ENCODE results near the gene EIF4E2. TPM values are rescaled to one million over a fixed set of nuclear protein-coding genes. Genes with fewer than 3 reads are reported as not detected.

The EIF4E2 gene
- total RNA-seq, 1 experiment from 2014 or later: 97.8 TPM

GRCh38 chr2:232538671-232539070, 11.8 kb upstream of the EIF4E2 start:
- DNase-seq (ENCODE audit: low spot score) (no peak), ATAC-seq (no peak)
- Mint-ChIP-seq H3K4me1 (peaks cover 25% of the 10 kb centered on the region), H3K4me3 (no peak overlapping the region), H3K27me3 (ENCODE audit: low read depth) (peaks cover 15% of the 10 kb centered on the region), H3K27ac (no peak overlapping the region), H3K36me3 (peaks cover 4% of the 10 kb centered on the region; the same call in 1 of the 2 replicates), H3K9me3 (peaks cover 11% of the 10 kb centered on the region)
- CTCF ChIA-PET: interaction anchor here (0.6 to 4.1 kb wide), 11 partner anchors 12 to 212 kb away, joined by 3 to 42 read pairs (median 3); partner anchors contain the start of genes CHRND, EIF4E2, PRSS56 and TIGD1
- TF ChIP-seq ZBTB21 (CRISPR knock-in tag; IDR thresholded peaks at IDR 0.05; ENCODE audit: borderline replicate concordance): no peak
- TF ChIP-seq ETV6 (CRISPR knock-in tag; IDR thresholded peaks at IDR 0.05): peak; percentile 80
- POLR2A ChIA-PET: interaction anchor here (0.6 to 0.8 kb wide), 2 partner anchors 12 to 80 kb away, joined by 4 read pairs; partner anchors contain the start of gene CHRND

- ChIA-PET CTCF (interaction anchor here (0.6 to 4.1 kb wide), 6 partner anchors 11 to 100 kb away, joined by 3 to 42 read pairs (median 3); partner anchors contain the start of genes EIF4E2, PRSS56 and TIGD1), POLR2A (interaction anchor here (1.0 kb wide), 1 partner anchor 11 kb away, joined by 6 read pairs; the partner anchor contains the start of genes EIF4E2 and TIGD1)
- Mint-ChIP-seq H3K4me3 (no peak within 1 kb of the TSS), H3K27ac (no peak within 1 kb of the TSS), H3K27me3 (ENCODE audit: low read depth) (peaks cover 15% of the 10 kb centered on the region), H3K4me1 (peaks cover 21% of the 10 kb centered on the region), H3K9me3 (peaks cover 11% of the 10 kb centered on the region), H3K36me3 (peaks cover 4% of the 10 kb centered on the region; the same call in 1 of the 2 replicates)
- DNase-seq (ENCODE audit: low spot score): no peak
- TF ChIP-seq CBFB (CRISPR knock-in tag; IDR thresholded peaks at IDR 0.05; ENCODE audit: low read depth) (no peak), TEAD1 (CRISPR knock-in tag; IDR thresholded peaks at IDR 0.05) (no peak), NR2C2 (CRISPR knock-in tag; IDR thresholded peaks at IDR 0.05) (no peak), ZNF121 (CRISPR knock-in tag; IDR thresholded peaks at IDR 0.05) (peak; percentile 60)
- peak; percentile 18 for ATAC-seq
Measured at GRCh38 chr2:232539298-232540231, 10.9 kb upstream of the EIF4E2 start, which contains the start of gene CHRNG. Gene CHRNG (plus strand): TSS chr2:232539692. CDS start chr2:232539748, 56 bp downstream.

GRCh38 chr2:232540441-232541041, 9.9 kb upstream of the EIF4E2 start:
- Mint-ChIP-seq H3K36me3 (peaks cover 4% of the 10 kb centered on the region; the same call in 1 of the 2 replicates), H3K4me3 (no peak overlapping the region), H3K27ac (no peak overlapping the region), H3K27me3 (ENCODE audit: low read depth) (peaks cover 15% of the 10 kb centered on the region), H3K9me3 (peaks cover 11% of the 10 kb centered on the region), H3K4me1 (peaks cover 21% of the 10 kb centered on the region)
- ChIA-PET CTCF (interaction anchor here (1.1 to 4.1 kb wide), 2 partner anchors 19 to 32 kb away, joined by 3 to 42 read pairs; partner anchors contain the start of gene PRSS56), POLR2A (interaction anchor here (0.8 kb wide), 1 partner anchor 494 kb away, joined by 4 read pairs; no protein-coding TSS in a partner anchor)
- ATAC-seq (no peak), DNase-seq (ENCODE audit: low spot score) (no peak)
- TF ChIP-seq ATF6 (CRISPR knock-in tag; IDR thresholded peaks at IDR 0.05) (no peak), JUN (CRISPR knock-in tag; IDR thresholded peaks at IDR 0.05) (no peak), ZNF121 (CRISPR knock-in tag; IDR thresholded peaks at IDR 0.05) (no peak)

GRCh38 chr2:232541195-232541960, 9.1 kb upstream of the EIF4E2 start:
- peaks cover 15% of the 10 kb centered on the region for H3K27me3 Mint-ChIP-seq (ENCODE audit: low read depth)
- H3K27ac Mint-ChIP-seq: no peak overlapping the region
- peaks cover 6% of the 10 kb centered on the region for H3K9me3 Mint-ChIP-seq
- peaks cover 4% of the 10 kb centered on the region; the same call in 1 of the 2 replicates for H3K36me3 Mint-ChIP-seq
- no peak overlapping the region for H3K4me3 Mint-ChIP-seq
- ChIA-PET POLR2A (interaction anchor here (0.8 kb wide), 1 partner anchor 493 kb away, joined by 4 read pairs; no protein-coding TSS in a partner anchor), CTCF (no interaction called here)
- no peak for DNase-seq (ENCODE audit: low spot score)
- ATAC-seq: no peak
- peaks cover 21% of the 10 kb centered on the region for H3K4me1 Mint-ChIP-seq
- no peak for TF ChIP-seq ERG (CRISPR knock-in tag; IDR thresholded peaks at IDR 0.05)
- no peak for TF ChIP-seq ATF3 (CRISPR knock-in tag; conservative IDR thresholded peaks at IDR 0.05)
- no peak for TF ChIP-seq SOX15 (CRISPR knock-in tag; IDR thresholded peaks at IDR 0.05)
- TF ChIP-seq FOXK1 (CRISPR knock-in tag; IDR thresholded peaks at IDR 0.05): no peak
- TF ChIP-seq TEAD1 (CRISPR knock-in tag; IDR thresholded peaks at IDR 0.05): no peak
- no peak for TF ChIP-seq IRF2 (CRISPR knock-in tag; IDR thresholded peaks at IDR 0.05; ENCODE audit: borderline replicate concordance, low read depth)
- no peak for TF ChIP-seq TCF7 (CRISPR knock-in tag; IDR thresholded peaks at IDR 0.05; ENCODE audit: low read depth)
- TF ChIP-seq ZMAT4 (CRISPR knock-in tag; IDR thresholded peaks at IDR 0.05): no peak
- TF ChIP-seq ATF2 (CRISPR knock-in tag; IDR thresholded peaks at IDR 0.05; ENCODE audit: borderline replicate concordance, low read depth): no peak
- no peak for TF ChIP-seq CDX4 (CRISPR knock-in tag; IDR thresholded peaks at IDR 0.05; ENCODE audit: borderline replicate concordance)
- no peak for TF ChIP-seq SP1 (CRISPR knock-in tag; conservative IDR thresholded peaks at IDR 0.05)

Data from WTC11 (cell line).